Fibroblast of gingiva (primary cell): ENCODE measurements around the gene FBL.
A peak's percentile ranks its signal among the peaks of the same experiment; 100 is the strongest.

Experiments
- DNase-seq: peaks from one replicate; pipeline ENCODE4 v3.0.0-alpha.2; 2011; ENCODE audit warnings: low read depth

The FBL gene

DNA sequence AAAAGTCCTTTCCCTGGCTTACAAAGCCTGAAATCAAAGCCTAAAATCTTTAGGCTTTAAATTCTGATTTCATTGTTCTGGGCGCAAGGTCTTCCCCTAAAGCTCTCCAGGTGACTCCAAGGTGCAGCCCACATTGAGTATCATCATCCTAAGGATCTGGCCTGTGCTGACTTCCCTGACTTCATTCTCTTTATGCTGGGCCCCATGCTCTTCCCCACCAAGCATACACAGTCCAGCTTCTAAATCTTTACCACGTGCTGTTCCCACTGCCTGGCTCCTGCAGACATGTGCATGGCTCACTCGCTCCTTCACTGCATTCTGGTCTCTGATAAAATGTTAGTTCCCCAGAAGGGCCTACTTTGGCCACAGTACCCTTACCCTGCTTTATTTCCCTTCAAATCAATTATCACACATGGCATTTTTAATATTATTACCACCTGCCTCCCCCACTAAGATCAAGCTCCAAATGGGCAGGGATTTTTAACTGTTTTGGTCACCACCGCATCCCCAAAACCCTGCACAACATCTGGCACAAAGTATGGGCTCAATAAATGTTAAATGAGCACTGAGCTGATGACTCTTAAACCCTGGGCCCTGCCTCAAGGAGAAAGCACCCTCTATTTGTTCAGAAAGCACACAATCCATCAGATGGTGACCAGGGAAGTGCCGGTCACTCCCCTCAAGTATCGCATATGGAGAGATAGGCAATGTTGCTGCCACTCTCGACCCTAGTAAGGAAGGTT lies 3.3 kb downstream of the FBL start:
- DNase-seq: no peak

- DNase-seq: no peak
Observed at GRCh38 chr19:39841041-39841440, 5.1 kb downstream of the FBL start.

DNA sequence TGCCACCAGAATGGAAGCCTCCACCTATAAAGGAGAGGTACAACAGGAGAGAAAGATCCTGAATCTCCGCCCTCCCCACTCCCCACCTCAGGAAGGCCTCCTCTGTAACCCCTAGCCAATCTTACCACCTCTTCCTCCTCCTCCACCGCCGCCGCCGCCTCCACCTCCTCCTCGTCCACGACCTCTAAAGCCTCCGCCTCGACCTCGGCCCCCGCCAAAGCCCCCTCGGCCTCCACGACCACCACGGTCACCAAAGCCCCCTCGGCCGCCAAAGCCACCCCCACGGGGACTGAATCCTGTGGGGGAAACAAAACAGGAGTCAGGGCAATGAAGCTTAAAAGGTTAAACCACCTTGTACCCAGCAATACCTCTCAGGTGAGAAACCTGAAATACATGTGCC lies 5.7 kb downstream of the FBL start:
- DNase-seq: no peak

- DNase-seq: no peak
Observed at GRCh38 chr19:39839678-39840327, 6.4 kb downstream of the FBL start.

GRCh38 chr19:39838569-39838968 lies 7.6 kb downstream of the FBL start:
- DNase-seq: no peak

DNA sequence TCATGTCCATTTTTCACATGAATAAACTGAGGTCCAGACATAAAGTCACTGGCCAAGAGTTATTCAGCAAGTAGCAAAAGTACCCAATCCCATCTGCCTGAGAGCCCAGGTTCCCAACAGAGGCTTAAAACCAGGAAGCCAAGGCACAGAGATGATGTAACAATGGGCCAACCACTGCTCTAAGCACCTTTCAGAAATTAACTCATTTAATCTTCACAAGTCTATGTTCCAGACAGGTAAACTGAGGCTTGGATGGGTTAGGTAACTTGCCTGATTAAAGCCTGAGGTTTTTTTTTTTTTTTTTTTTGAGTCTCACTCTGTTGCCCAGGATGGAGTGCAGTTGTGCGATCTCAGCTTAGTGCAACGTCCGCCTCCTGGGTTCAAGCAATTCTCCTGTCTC lies 8.2 kb downstream of the FBL start:
- no peak for DNase-seq

GRCh38 chr19:39834287-39834841 lies 11.8 kb downstream of the FBL start:
- DNase-seq: no peak

DNA sequence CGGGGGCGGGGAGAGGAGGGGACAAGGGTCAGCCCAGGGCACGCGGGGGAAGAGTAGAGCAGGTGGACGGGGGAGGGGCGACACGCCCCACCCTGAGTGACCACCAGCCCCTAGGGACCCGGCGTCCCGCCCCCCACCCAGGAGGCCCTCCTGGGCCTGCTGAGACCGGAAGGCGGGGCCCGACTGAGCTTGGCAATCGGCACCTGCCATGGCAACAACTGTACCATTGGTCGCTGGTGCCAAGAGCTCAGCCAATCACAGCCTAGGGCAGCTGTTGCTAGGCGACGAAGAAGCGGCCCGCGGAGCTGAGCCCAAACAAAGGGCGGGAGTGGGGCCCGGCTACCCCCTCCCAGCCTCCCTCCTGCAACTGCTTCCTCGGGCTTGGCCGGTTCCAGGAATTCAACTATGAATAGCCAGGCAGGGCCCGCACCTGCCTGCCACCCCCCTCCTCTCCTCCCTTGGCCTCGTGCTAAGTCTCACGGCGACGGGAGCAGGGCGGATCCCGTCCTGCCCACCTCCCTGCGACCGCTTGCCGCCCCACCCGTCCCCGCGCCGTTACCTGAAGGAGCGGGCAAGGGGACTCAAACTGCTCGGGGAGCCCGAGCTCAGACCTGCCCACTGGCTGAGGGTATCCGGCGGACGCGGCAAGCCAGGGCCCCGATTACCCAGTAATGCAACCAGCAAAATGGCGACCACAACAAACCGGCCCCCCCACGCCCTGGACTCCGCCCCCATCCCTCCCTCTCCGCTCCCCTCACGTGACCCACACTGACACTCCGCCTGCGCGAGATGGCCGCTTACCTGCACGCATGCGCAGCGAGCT lies 12.5 kb downstream of the FBL start, which contains the start of gene DYRK1B:
Gene DYRK1B, minus strand, starts transcription at position 699 of the 823 bp plus-strand sequence. CDS start 2,295 bp downstream, outside the sequence.
- peak; percentile 96 for DNase-seq

DNA sequence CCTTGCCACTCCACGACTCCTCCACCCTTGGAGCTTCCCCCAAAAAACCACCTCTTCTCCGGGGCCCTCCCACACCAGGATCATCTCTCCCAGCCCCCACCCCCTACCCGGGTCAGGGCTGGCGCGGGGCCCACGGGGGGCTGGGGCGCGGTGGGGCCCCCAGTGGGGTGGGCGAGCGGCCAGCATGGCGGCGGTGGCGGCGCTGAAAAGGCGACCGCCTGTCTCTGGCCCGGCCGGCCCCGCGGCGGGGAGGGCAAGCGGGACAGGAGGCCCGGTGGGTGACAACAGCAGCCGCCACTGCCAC lies 13.1 kb downstream of the FBL start:
- no peak for DNase-seq

DNA sequence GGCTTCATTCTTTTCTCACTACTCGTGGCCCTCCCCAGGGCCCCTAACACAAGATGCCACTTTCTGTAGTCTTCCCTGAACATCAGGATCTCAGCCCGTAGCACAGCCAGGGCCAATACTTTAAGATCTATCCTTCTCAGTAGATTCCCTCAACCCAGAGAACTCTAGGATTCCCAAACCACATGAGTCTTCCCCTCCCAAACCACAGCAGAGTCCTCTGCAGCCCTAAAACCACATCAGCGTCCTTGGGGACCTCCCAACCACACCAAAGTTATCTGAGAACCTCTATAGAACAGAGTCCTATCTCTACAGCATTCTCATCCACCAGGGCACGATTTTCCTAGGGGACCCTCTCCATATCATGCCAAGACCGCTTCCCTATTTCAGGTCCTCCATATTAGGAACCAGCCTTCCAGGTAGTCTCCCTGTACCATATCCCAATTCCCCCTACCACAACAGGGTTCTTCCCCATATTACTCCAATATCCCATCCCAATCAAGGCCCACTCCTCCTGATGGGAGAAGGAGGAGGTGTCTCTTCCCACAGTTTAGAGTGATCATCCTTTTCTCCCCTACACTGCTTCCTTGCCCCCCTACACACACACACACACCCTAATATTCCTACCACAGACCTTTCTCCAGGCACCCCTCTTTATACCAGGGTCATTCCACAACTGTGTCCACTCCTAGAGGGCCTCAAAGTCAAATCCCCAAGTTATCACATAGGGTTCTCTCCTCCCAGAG lies 13.7 kb downstream of the FBL start:
- no peak for DNase-seq

DNA sequence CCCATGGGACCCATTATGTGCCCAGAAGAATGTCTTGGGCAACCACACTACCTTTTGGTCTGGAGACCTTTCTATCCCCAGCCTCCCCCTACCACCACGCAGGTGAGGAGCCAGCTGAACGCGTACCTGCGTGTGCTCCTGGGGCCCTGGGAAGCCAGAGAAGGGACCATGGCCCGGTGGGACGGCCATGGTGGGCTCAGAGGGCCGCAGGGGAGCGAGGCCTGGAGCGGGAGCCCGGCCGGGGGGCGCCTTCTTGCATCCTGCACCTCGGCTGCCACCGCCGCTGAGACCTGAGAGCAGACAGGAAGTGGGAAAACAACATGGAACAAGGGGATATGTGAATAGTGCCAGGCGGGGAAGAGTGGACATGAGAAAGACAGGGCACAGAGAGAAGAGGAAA lies 14.5 kb downstream of the FBL start:
- DNase-seq: no peak

DNA sequence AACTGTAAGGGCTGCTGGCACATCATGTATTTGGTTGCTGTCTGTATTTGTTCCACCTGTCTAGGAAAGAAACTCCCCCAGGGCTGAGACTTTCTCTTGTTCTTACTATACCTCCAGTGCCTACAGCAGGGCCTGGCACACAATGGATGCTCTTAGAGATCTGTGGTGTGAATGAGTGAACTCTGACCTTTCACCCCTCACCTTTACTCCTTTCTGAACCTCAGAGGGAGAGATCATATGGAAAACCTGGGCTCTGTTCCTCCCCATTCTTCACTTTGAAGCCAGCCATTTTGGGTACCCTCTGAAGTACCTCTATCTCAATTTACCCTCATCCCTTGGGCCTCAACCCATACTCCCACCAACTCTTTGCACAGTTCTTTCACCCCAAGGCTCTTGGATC lies 15.3 kb downstream of the FBL start:
- no peak for DNase-seq

- DNase-seq: no peak
Observed at GRCh38 chr19:39830406-39830805, 15.8 kb downstream of the FBL start.

- DNase-seq: no peak
Observed at GRCh38 chr19:39829702-39830275, 16.4 kb downstream of the FBL start.

- no peak for DNase-seq
Observed at GRCh38 chr19:39828654-39829032, 17.5 kb downstream of the FBL start.

DNA sequence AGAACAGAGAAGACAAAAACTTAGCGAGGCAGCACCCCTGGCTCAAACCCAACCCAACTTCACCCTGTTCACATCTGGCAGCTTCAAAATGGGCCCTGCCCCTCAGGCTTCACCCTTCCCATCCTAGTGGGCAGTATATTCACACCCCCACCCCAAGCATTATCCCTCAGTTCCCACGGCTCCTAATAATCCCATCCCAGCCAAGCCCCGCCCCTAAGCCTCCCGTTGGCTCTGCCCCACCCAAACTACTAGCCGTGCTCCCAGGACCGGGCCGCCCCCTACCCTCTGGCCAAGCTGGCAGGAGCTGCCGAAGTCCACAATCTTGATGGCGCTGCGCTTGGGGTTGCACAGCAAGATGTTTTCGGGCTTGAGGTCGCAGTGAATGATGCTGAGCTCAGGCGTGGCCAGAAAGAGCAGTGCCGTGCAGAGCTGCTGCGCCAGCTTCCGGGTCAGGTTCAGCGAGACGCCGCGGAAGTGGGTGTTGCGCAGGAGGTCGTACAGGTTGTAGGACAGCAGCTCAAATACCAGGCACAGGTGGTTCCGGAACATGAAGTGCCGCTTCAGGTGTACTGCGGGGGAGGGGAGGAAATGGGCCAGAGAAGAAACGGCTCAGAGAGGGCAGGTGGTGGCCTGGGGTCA lies 18.0 kb downstream of the FBL start:
- no peak for DNase-seq

DNA sequence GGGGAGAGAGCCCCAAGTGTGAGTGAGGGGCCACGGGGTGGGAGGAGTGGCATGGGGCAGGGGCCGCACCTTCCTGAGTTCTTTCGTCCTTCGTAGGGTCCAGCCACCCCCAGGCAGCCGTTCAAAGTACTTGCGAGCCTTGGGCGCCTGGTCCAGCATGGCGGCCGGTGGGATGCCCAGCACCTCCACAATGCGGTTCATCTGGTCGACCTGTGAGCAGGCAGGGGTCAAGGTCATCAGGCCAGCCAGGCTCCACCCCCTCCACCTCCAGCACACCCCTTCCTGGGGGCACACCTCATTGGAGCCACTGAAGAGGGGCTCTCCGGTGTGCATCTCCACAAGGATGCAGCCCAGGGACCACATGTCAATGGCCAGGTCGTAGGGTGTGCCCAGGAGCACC lies 19.0 kb downstream of the FBL start:
- DNase-seq: no peak

DNA sequence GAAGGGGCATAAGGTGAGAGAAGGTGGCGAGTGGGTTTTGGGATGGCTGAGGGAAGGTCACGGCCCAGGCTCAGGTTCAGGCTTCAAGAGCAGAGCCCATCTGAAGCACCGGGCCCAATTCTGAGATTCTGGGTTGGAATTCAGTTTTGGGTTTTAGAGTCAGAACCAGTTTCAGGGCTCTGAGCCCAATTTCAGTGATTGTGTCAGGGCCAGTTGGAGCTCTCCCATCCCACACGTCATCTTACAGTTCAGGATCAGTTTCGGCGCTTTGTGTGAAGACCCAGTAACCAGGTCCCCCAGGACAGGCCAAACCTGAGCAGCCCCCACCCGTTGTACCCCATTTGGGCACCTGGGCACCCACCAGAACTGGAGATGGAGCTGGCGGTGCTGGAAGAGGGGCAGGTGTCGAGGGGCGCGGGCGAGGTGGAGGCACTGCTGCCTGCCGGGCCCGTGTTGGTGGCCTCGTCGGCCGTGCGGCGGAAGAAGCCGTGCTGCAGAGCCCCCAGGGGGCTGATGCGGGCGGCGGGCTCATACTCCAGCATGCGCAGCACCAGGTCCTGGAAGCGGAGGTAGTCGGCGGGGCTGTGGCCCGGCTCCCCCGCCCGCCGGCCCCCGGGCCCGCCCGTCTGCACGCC lies 19.8 kb downstream of the FBL start:
- DNase-seq: no peak

- no peak for DNase-seq
Observed at GRCh38 chr19:39825531-39826076, 20.6 kb downstream of the FBL start.

- DNase-seq: no peak
Observed at GRCh38 chr19:39825093-39825463, 21.1 kb downstream of the FBL start.
